Activated CD4-positive, alpha-beta T cell treated with anti-CD3 and anti-CD28 coated beads, Interleukin-2, amount 10 ng/mL, durations not matched to agents 7 days and 5 days (primary cell): ENCODE results near the gene MRGPRX1. TPM values are rescaled to one million over a fixed set of nuclear protein-coding genes. Genes with fewer than 3 reads are reported as not detected.

Source experiments
- CTCF ChIA-PET: fragments of 350-600 bp; sonication (Branson Sonifier 250); formaldehyde crosslinking; loops from one replicate; lab custom pipeline; 2021; ENCODE audit warnings: antibody characterized with exemption; lab: Charles Lee
- POLR2A ChIA-PET: fragments of 350-600 bp; sonication (Branson Sonifier 250); formaldehyde crosslinking; loops from one replicate; lab custom pipeline; 2021; ENCODE audit warnings: antibody characterized with exemption; lab: Charles Lee
- DNase-seq: peaks from one replicate; pipeline ENCODE4 v3.0.0-alpha.2; 2020
- H3K27ac Mint-ChIP-seq: one replicate; pipeline ENCODE4 v1.8.0; 2021; ENCODE audit warnings: mild to moderate bottlenecking, moderate library complexity, mixed read lengths
- H3K27me3 Mint-ChIP-seq: one replicate; pipeline ENCODE4 v1.8.0; 2021; ENCODE audit warnings: mixed read lengths
- H3K36me3 Mint-ChIP-seq: one replicate; pipeline ENCODE4 v1.8.0; 2021; ENCODE audit warnings: low read depth, mixed read lengths
- H3K4me1 Mint-ChIP-seq: one replicate; pipeline ENCODE4 v1.8.0; 2021; ENCODE audit warnings: mixed read lengths
- H3K4me3 Mint-ChIP-seq: one replicate; pipeline ENCODE4 v1.8.0; 2021; ENCODE audit warnings: mild to moderate bottlenecking, moderate library complexity, mixed read lengths
- H3K9me3 Mint-ChIP-seq: one replicate; pipeline ENCODE4 v1.8.0; 2021; ENCODE audit warnings: mixed read lengths
- total RNA-seq, 2 experiments: library from RNA; stranded (reverse); gene quantifications; one replicate each; pipeline ENCODE4 v1.2.3, GENCODE V29; 2021

Gene MRGPRX1
- not detected for total RNA-seq

- no peaks in the 10 kb centered on the region for H3K27me3 Mint-ChIP-seq
These were observed at the start of gene MRGPRX1 for GRCh38 chr11:18939314-18939713. TSS of gene MRGPRX1 (minus strand) at chr11:18939414. CDS start at chr11:18934784, 4,630 bp downstream.

GRCh38 chr11:18987454-18988231, 48.4 kb upstream of the MRGPRX1 start:
- H3K36me3 Mint-ChIP-seq: no peaks in the 10 kb centered on the region
- H3K27ac Mint-ChIP-seq: no peak overlapping the region
- ChIA-PET CTCF (no interaction called here), POLR2A (no interaction called here)
- DNase-seq: no peak
- H3K9me3 Mint-ChIP-seq: no peaks in the 10 kb centered on the region
- no peak overlapping the region for H3K4me3 Mint-ChIP-seq
- peaks cover 2% of the 10 kb centered on the region for H3K27me3 Mint-ChIP-seq
- H3K4me1 Mint-ChIP-seq: no peaks in the 10 kb centered on the region

More at GRCh38 chr11:18939314-18939713, at the start of gene MRGPRX1:
- POLR2A ChIA-PET: no interaction called here
- H3K27ac Mint-ChIP-seq: no peak within 1 kb of the TSS
- no peaks in the 10 kb centered on the region for H3K9me3 Mint-ChIP-seq
- H3K36me3 Mint-ChIP-seq: no peaks in the 10 kb centered on the region
- CTCF ChIA-PET: no interaction called here
- no peak for DNase-seq
- H3K4me3 Mint-ChIP-seq: no peak within 1 kb of the TSS
- H3K4me1 Mint-ChIP-seq: no peaks in the 10 kb centered on the region

GRCh38 chr11:18986744-18987143, 47.5 kb upstream of the MRGPRX1 start:
- H3K27ac Mint-ChIP-seq: no peak overlapping the region
- no peaks in the 10 kb centered on the region for H3K36me3 Mint-ChIP-seq
- DNase-seq: no peak
- no peaks in the 10 kb centered on the region for H3K9me3 Mint-ChIP-seq
- CTCF ChIA-PET: no interaction called here
- peaks cover 2% of the 10 kb centered on the region for H3K27me3 Mint-ChIP-seq
- no peaks in the 10 kb centered on the region for H3K4me1 Mint-ChIP-seq
- H3K4me3 Mint-ChIP-seq: no peak overlapping the region
- POLR2A ChIA-PET: no interaction called here

GRCh38 chr11:18981897-18982296, 42.7 kb upstream of the MRGPRX1 start:
- CTCF ChIA-PET: interaction anchor here (0.6 kb wide), 1 partner anchor 1582 kb away, joined by 4 read pairs; no protein-coding TSS in a partner anchor

GRCh38 chr11:18974192-18974591, 35.0 kb upstream of the MRGPRX1 start:
- DNase-seq: no peak
- H3K9me3 Mint-ChIP-seq: no peaks in the 10 kb centered on the region
- no peaks in the 10 kb centered on the region for H3K4me1 Mint-ChIP-seq
- CTCF ChIA-PET: interaction anchor here (0.9 kb wide), 1 partner anchor 11 kb away, joined by 3 read pairs; no protein-coding TSS in a partner anchor
- no peak overlapping the region for H3K4me3 Mint-ChIP-seq
- no peak overlapping the region for H3K27ac Mint-ChIP-seq
- no peaks in the 10 kb centered on the region for H3K36me3 Mint-ChIP-seq
- POLR2A ChIA-PET: no interaction called here
- H3K27me3 Mint-ChIP-seq: peaks cover 8% of the 10 kb centered on the region

More at GRCh38 chr11:18981897-18982296, 42.7 kb upstream of the MRGPRX1 start:
- Mint-ChIP-seq H3K4me3 (no peak overlapping the region), H3K4me1 (no peaks in the 10 kb centered on the region), H3K9me3 (no peaks in the 10 kb centered on the region), H3K27me3 (peaks cover 6% of the 10 kb centered on the region), H3K36me3 (no peaks in the 10 kb centered on the region), H3K27ac (no peak overlapping the region)
- POLR2A ChIA-PET: no interaction called here
- DNase-seq: no peak

GRCh38 chr11:18972336-18972735, 33.1 kb upstream of the MRGPRX1 start:
- Mint-ChIP-seq H3K9me3 (no peaks in the 10 kb centered on the region), H3K36me3 (no peaks in the 10 kb centered on the region), H3K4me1 (no peaks in the 10 kb centered on the region), H3K27ac (no peak overlapping the region), H3K4me3 (no peak overlapping the region), H3K27me3 (peaks cover 5% of the 10 kb centered on the region)
- CTCF ChIA-PET: no interaction called here
- no peak for DNase-seq
- POLR2A ChIA-PET: no interaction called here

- H3K36me3 Mint-ChIP-seq: no peaks in the 10 kb centered on the region
- H3K4me3 Mint-ChIP-seq: no peak overlapping the region
- H3K4me1 Mint-ChIP-seq: no peaks in the 10 kb centered on the region
- ChIA-PET CTCF (no interaction called here), POLR2A (no interaction called here)
- no peaks in the 10 kb centered on the region for H3K9me3 Mint-ChIP-seq
- no peak for DNase-seq
- H3K27ac Mint-ChIP-seq: no peak overlapping the region
- H3K27me3 Mint-ChIP-seq: peaks cover 6% of the 10 kb centered on the region
These were observed 30.5 kb upstream of the MRGPRX1 start for GRCh38 chr11:18969720-18970119.

- DNase-seq: no peak
- Mint-ChIP-seq H3K36me3 (no peaks in the 10 kb centered on the region), H3K9me3 (no peaks in the 10 kb centered on the region), H3K4me3 (no peak overlapping the region), H3K4me1 (no peaks in the 10 kb centered on the region), H3K27ac (no peak overlapping the region), H3K27me3 (peaks cover 2% of the 10 kb centered on the region)
- POLR2A ChIA-PET: no interaction called here
- CTCF ChIA-PET: no interaction called here
These were observed 19.2 kb upstream of the MRGPRX1 start for GRCh38 chr11:18958221-18958910.

- Mint-ChIP-seq H3K36me3 (no peaks in the 10 kb centered on the region), H3K9me3 (no peaks in the 10 kb centered on the region), H3K4me1 (no peaks in the 10 kb centered on the region), H3K27ac (no peak overlapping the region), H3K4me3 (no peak overlapping the region), H3K27me3 (peaks cover 2% of the 10 kb centered on the region)
- ChIA-PET CTCF (no interaction called here), POLR2A (no interaction called here)
- no peak for DNase-seq
These were observed 17.4 kb upstream of the MRGPRX1 start for GRCh38 chr11:18956630-18957029.

- no peaks in the 10 kb centered on the region for H3K9me3 Mint-ChIP-seq
- no peaks in the 10 kb centered on the region for H3K4me1 Mint-ChIP-seq
- H3K36me3 Mint-ChIP-seq: no peaks in the 10 kb centered on the region
- no peak overlapping the region for H3K27ac Mint-ChIP-seq
- ChIA-PET CTCF (no interaction called here), POLR2A (no interaction called here)
- H3K4me3 Mint-ChIP-seq: no peak overlapping the region
- H3K27me3 Mint-ChIP-seq: peaks cover 10% of the 10 kb centered on the region
- no peak for DNase-seq
These were observed 3.1 kb downstream of the MRGPRX1 start for GRCh38 chr11:18936002-18936673.

- H3K27me3 Mint-ChIP-seq: peaks cover 13% of the 10 kb centered on the region
- H3K9me3 Mint-ChIP-seq: no peaks in the 10 kb centered on the region
- CTCF ChIA-PET: no interaction called here
- no peaks in the 10 kb centered on the region for H3K36me3 Mint-ChIP-seq
- no peaks in the 10 kb centered on the region for H3K4me1 Mint-ChIP-seq
- no peak overlapping the region for H3K4me3 Mint-ChIP-seq
- H3K27ac Mint-ChIP-seq: no peak overlapping the region
- POLR2A ChIA-PET: no interaction called here
- no peak for DNase-seq
These were observed 4.9 kb downstream of the MRGPRX1 start for GRCh38 chr11:18934195-18934814.

- ChIA-PET POLR2A (no interaction called here), CTCF (interaction anchor here (0.6 kb wide), 1 partner anchor 545 kb away, joined by 3 read pairs; no protein-coding TSS in a partner anchor)
- no peak overlapping the region for H3K4me3 Mint-ChIP-seq
- no peaks in the 10 kb centered on the region for H3K9me3 Mint-ChIP-seq
- H3K27me3 Mint-ChIP-seq: peaks cover 18% of the 10 kb centered on the region
- no peaks in the 10 kb centered on the region for H3K36me3 Mint-ChIP-seq
- no peaks in the 10 kb centered on the region for H3K4me1 Mint-ChIP-seq
- no peak overlapping the region for H3K27ac Mint-ChIP-seq
- no peak for DNase-seq
These were observed 11.5 kb downstream of the MRGPRX1 start for GRCh38 chr11:18927550-18928322.
